ENCODE results near the gene PLCL1.

DNA sequence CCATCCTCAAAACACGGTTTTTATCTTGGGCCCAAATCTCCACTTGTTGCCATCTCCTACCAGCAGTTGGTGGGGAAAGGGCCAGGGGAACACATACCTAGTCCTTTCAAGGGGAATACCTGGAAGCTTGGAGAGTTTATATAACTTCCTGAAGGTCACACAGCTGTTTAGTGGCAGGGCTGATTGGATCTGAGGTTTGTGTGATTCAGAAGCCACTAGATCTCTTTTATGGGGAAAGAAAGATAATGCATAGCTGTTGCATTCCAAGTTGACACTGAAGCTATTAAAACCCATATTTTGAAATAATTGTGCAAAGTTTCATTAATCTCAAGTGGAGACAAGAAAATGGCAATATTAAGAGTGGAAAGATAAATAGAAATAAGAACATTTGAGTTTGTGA is 134.2 kb downstream of the PLCL1 start:
- TF ChIP-seq FOXK2 (IDR thresholded peaks at IDR 0.05), result no peak
- no peak for TF ChIP-seq LEF1 (IDR thresholded peaks at IDR 0.05; ENCODE audit: borderline replicate concordance)
- TF ChIP-seq NFRKB (IDR thresholded peaks at IDR 0.05), result no peak
